Endodermal cell (in vitro differentiated cells): ENCODE measurements around the gene WIPF1. TPM values are rescaled to one million over a fixed set of nuclear protein-coding genes. Genes with fewer than 3 reads are reported as not detected.

Experiments
- DNase-seq: peaks from one replicate; pipeline ENCODE4 v3.0.0-alpha.2; 2017
- H3K27ac ChIP-seq: 2 replicates; pipeline ENCODE4 v1.5.1; 2013; ENCODE audit warnings: mild to moderate bottlenecking, low read depth, low read length, moderate library complexity
- H3K27me3 ChIP-seq: 2 replicates; pipeline ENCODE4 v1.6.1; 2013; ENCODE audit warnings: mild to moderate bottlenecking, low read length, moderate library complexity; ENCODE audit not compliant: insufficient read depth, control insufficient read depth, poor library complexity, severe bottlenecking
- H3K36me3 ChIP-seq: 2 replicates; pipeline ENCODE4 v1.7.0; 2013; ENCODE audit warnings: mild to moderate bottlenecking, low read length, moderate library complexity; ENCODE audit not compliant: control insufficient read depth, insufficient read depth
- H3K4me1 ChIP-seq: one replicate; pipeline ENCODE4 v1.7.0; 2013; ENCODE audit warnings: low read length; ENCODE audit not compliant: control insufficient read depth, insufficient read depth
- H3K4me3 ChIP-seq: 2 replicates; pipeline ENCODE4 v1.5.1; 2013; ENCODE audit warnings: mild to moderate bottlenecking, low read length, moderate library complexity
- H3K9ac ChIP-seq: 2 replicates; pipeline ENCODE4 v1.6.1; 2013; ENCODE audit warnings: mild to moderate bottlenecking, low read length, moderate library complexity; ENCODE audit not compliant: poor library complexity, severe bottlenecking; ENCODE audit errors: extremely low read depth
- H3K9me3 ChIP-seq: 2 replicates; pipeline ENCODE4 v1.6.1; 2013; ENCODE audit warnings: mild to moderate bottlenecking, low read length, moderate library complexity; ENCODE audit not compliant: control insufficient read depth
- H3K27ac Mint-ChIP-seq: 2 replicates; pipeline ENCODE4 v1.8.0; 2020; ENCODE audit warnings: mixed read lengths
- H3K27me3 Mint-ChIP-seq: 2 replicates; pipeline ENCODE4 v1.8.0; 2021; ENCODE audit warnings: mild to moderate bottlenecking, mixed read lengths; ENCODE audit not compliant: insufficient read depth
- H3K36me3 Mint-ChIP-seq: 2 replicates; pipeline ENCODE4 v1.8.0; 2020; ENCODE audit warnings: low read depth, mixed read lengths
- H3K4me1 Mint-ChIP-seq: 2 replicates; pipeline ENCODE4 v1.8.0; 2020; ENCODE audit warnings: mixed read lengths
- H3K4me3 Mint-ChIP-seq: 2 replicates; pipeline ENCODE4 v1.8.0; 2020; ENCODE audit warnings: mild to moderate bottlenecking, moderate library complexity, mixed read lengths
- H3K9me3 Mint-ChIP-seq: 2 replicates; pipeline ENCODE4 v1.8.0; 2020; ENCODE audit warnings: mild to moderate bottlenecking, mixed read lengths
- CTCF ChIP-seq: fragments of 200-600 bp; sonication (generic); conservative IDR thresholded peaks from 2 replicates; pipeline ENCODE4 v1.5.0; 2021; ENCODE audit warnings: antibody characterized with exemption, mild to moderate bottlenecking
- WGBS, 2 experiments: methylation state at CpG; one replicate each; pipeline versions ENCODE4 v1.1.5 to v1.1.7; 2013; ENCODE audit warnings: missing lambda C conversion rate in 2 of 2, mixed read lengths in 1 of 2; ENCODE audit not compliant: insufficient coverage in 1 of 2, insufficient read length in 1 of 2; 5-methylcytosine and 5-hydroxymethylcytosine counted together
- total RNA-seq, 2 donors: library from RNA; stranded (reverse); fragmentation: NEBNext Ultra II Directional in 1 of 2; extraction: Animal tissue kit (Norgen Biotek cat#: 25700) in 1 of 2; gene quantifications; 2 replicates in 1 of 2; 3 replicates in 1 of 2; pipeline ENCODE4 v1.2.1, GENCODE V29; 2021

Gene WIPF1
- total RNA-seq, 2 donors from 2014 or later, result 21.5 to 28.5 TPM

- no peaks in the 10 kb centered on the region for H3K9me3 ChIP-seq
- peaks cover 5% of the 10 kb centered on the region for H3K4me1 ChIP-seq
- Mint-ChIP-seq H3K27ac (peak overlapping the region; percentile 31), H3K4me3 (no peak overlapping the region), H3K9me3 (no peaks in the 10 kb centered on the region), H3K27me3 (no peaks in the 10 kb centered on the region), H3K4me1 (peaks cover 17% of the 10 kb centered on the region), H3K36me3 (no peaks in the 10 kb centered on the region)
- no peaks in the 10 kb centered on the region for H3K27me3 ChIP-seq
- H3K9ac ChIP-seq, result no peak overlapping the region
- whole genome bisulfite sequencing, 2 experiments, result 70% methylated on average over 3 to 4 of the region's 4 CpGs
- H3K27ac ChIP-seq, result no peak overlapping the region
- DNase-seq, result no peak
- H3K36me3 ChIP-seq, result no peaks in the 10 kb centered on the region
- no peak for TF ChIP-seq CTCF
- H3K4me3 ChIP-seq, result peak overlapping the region; percentile 1
Measured at GRCh38 chr2:174614261-174614660, 16.7 kb upstream of the WIPF1 start.

- WGBS, 2 experiments, result 80 to 84% methylated on average over 1 to 2 of the region's 2 CpGs
- Histone ChIP-seq H3K36me3 (no peaks in the 10 kb centered on the region), H3K4me1 (peaks cover 5% of the 10 kb centered on the region), H3K9me3 (no peaks in the 10 kb centered on the region), H3K27me3 (no peaks in the 10 kb centered on the region), H3K27ac (no peak overlapping the region), H3K4me3 (no peak overlapping the region), H3K9ac (no peak overlapping the region)
- Mint-ChIP-seq H3K36me3 (no peaks in the 10 kb centered on the region), H3K27ac (peak overlapping the region; percentile 62), H3K9me3 (no peaks in the 10 kb centered on the region), H3K4me1 (peaks cover 17% of the 10 kb centered on the region), H3K27me3 (no peaks in the 10 kb centered on the region), H3K4me3 (no peak overlapping the region)
- no peak for TF ChIP-seq CTCF
- DNase-seq, result no peak
Measured at GRCh38 chr2:174613531-174613930, 15.9 kb upstream of the WIPF1 start.

- DNase-seq, result no peak
- H3K9me3 Mint-ChIP-seq, result no peaks in the 10 kb centered on the region
- Histone ChIP-seq H3K9me3 (no peaks in the 10 kb centered on the region), H3K27me3 (no peaks in the 10 kb centered on the region), H3K9ac (no peak overlapping the region), H3K36me3 (no peaks in the 10 kb centered on the region), H3K27ac (no peak overlapping the region), H3K4me3 (no peak overlapping the region), H3K4me1 (peaks cover 5% of the 10 kb centered on the region)
- no peak for TF ChIP-seq CTCF
- H3K27ac Mint-ChIP-seq, result no peak overlapping the region
- no peaks in the 10 kb centered on the region for H3K27me3 Mint-ChIP-seq
- H3K4me3 Mint-ChIP-seq, result no peak overlapping the region
- no peaks in the 10 kb centered on the region for H3K36me3 Mint-ChIP-seq
- WGBS, 2 experiments, result 0% methylated on average over 1 of the region's 1 CpG
- H3K4me1 Mint-ChIP-seq, result peaks cover 17% of the 10 kb centered on the region
Measured at GRCh38 chr2:174612970-174613369, 15.4 kb upstream of the WIPF1 start.
